OCI-LY1 (cell line): ENCODE results near the gene MRPL1.
"Not testable (repeated sequence)": the region's sequence is repeated elsewhere in the genome, so short reads cannot be mapped to it uniquely, and the experiment has no call there.

Experiments
- H2AFZ ChIP-seq: fragments of 200-600 bp; sonication (generic), shearing (Covaris generic); 2 replicates; pipeline ENCODE4 v1.6.0; 2014; ENCODE audit warnings: antibody characterized with exemption, mild to moderate bottlenecking, low read length
- H3F3A ChIP-seq: fragments of 200-600 bp; sonication (generic), shearing (Covaris generic); 2 replicates; pipeline ENCODE4 v1.6.0; 2014; ENCODE audit warnings: mild to moderate bottlenecking, antibody characterized with exemption, low read length, moderate library complexity; ENCODE audit not compliant: insufficient read depth
- H3K27ac ChIP-seq: fragments of 200-600 bp; sonication (generic); 2 replicates; pipeline ENCODE4 v1.5.1; 2014; ENCODE audit warnings: low read length, mixed run types, mild to moderate bottlenecking, low read depth; ENCODE audit not compliant: poor library complexity, severe bottlenecking
- H3K27me3 ChIP-seq: fragments of 200-600 bp; sonication (generic); 2 replicates; pipeline ENCODE4 v1.6.0; 2014; ENCODE audit warnings: antibody characterized with exemption, mild to moderate bottlenecking, low read length, moderate library complexity; ENCODE audit not compliant: insufficient read depth
- H3K36me3 ChIP-seq: fragments of 200-600 bp; sonication (generic); 2 replicates; pipeline ENCODE4 v1.6.1; 2014; ENCODE audit warnings: mild to moderate bottlenecking, antibody characterized with exemption, low read length, moderate library complexity, mixed read lengths; ENCODE audit not compliant: insufficient read depth
- H3K4me1 ChIP-seq: fragments of 200-600 bp; sonication (generic); 2 replicates; pipeline ENCODE4 v1.5.1; 2014; ENCODE audit warnings: mild to moderate bottlenecking, low read length, moderate library complexity; ENCODE audit not compliant: insufficient read depth, severe bottlenecking
- H3K4me2 ChIP-seq: fragments of 200-600 bp; sonication (generic), shearing (Covaris generic); 2 replicates; pipeline ENCODE4 v1.6.1; 2014; ENCODE audit warnings: low read length
- H3K4me3 ChIP-seq: fragments of 200-600 bp; sonication (generic); 2 replicates; pipeline ENCODE4 v1.5.1; 2014; ENCODE audit warnings: low read length, low read depth, mild to moderate bottlenecking, mixed read lengths; ENCODE audit not compliant: poor library complexity, severe bottlenecking
- H3K79me2 ChIP-seq: fragments of 200-600 bp; shearing (Covaris generic); 2 replicates; pipeline ENCODE4 v1.6.1; 2016; ENCODE audit warnings: mixed run types, low read length, mixed read lengths; ENCODE audit not compliant: insufficient read depth
- H3K9ac ChIP-seq: fragments of 200-600 bp; sonication (generic), shearing (Covaris generic); 2 replicates; pipeline ENCODE4 v1.6.1; 2014; ENCODE audit warnings: mild to moderate bottlenecking, low read length, mixed read lengths
- H3K9me2 ChIP-seq: fragments of 200-600 bp; sonication (generic), shearing (Covaris generic); 2 replicates; pipeline ENCODE4 v1.6.1; 2014; ENCODE audit warnings: low read depth, mild to moderate bottlenecking, low read length, mixed read lengths
- H3K9me3 ChIP-seq: fragments of 200-600 bp; shearing (Covaris generic); 2 replicates; pipeline ENCODE4 v1.6.1; 2014; ENCODE audit warnings: low read length, mixed read lengths
- H4K20me1 ChIP-seq: fragments of 200-600 bp; sonication (generic), shearing (Covaris generic); 2 replicates; pipeline ENCODE4 v1.6.0; 2016; ENCODE audit warnings: mild to moderate bottlenecking, low read length; ENCODE audit not compliant: insufficient read depth
- EZH2 ChIP-seq: fragments of 200-600 bp; sonication (generic), shearing (Covaris generic); IDR thresholded peaks from 2 replicates; pipeline ENCODE4 v1.8.0; 2017; ENCODE audit warnings: borderline replicate concordance, mixed run types, mild to moderate bottlenecking, antibody characterized with exemption, low read length, moderate library complexity, mixed read lengths
- TF ChIP-seq, protein P1 (sequence below): fragments of 200-600 bp; sonication (generic), shearing (Covaris generic); IDR thresholded peaks from 2 replicates; pipeline ENCODE4 v1.5.1; 2017; ENCODE audit warnings: mild to moderate bottlenecking, antibody characterized with exemption, low read length, moderate library complexity, mixed read lengths

The MRPL1 gene

DNA sequence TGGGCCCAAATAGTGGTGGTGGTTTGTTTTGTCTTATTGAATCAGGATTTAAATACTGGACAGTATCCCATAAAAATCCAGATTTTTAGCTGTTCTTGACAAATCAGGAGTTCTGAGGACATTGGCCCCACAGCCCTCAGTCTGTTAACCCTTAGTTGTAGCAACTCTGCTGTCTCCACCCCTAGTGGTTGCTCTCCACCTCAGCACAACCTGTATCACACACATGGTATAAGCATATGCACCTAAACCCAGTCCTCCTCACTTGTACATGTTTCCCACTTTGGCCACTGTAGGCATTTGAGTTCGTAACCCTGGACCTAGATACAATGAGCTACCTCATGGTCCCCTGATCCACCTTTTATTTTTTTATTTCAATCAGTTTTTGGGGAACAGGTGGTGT, 75.9 kb downstream of the MRPL1 start:
- Histone ChIP-seq H3F3A (no peaks in the 10 kb centered on the region), H3K9me2 (no peaks in the 10 kb centered on the region), H2AFZ (no peak overlapping the region), H3K4me1 (no peaks in the 10 kb centered on the region), H3K4me3 (no peak overlapping the region), H3K4me2 (no peak overlapping the region), H3K27ac (no peak overlapping the region), H3K79me2 (no peaks in the 10 kb centered on the region), H4K20me1 (no peaks in the 10 kb centered on the region), H3K36me3 (peaks cover 6% of the 10 kb centered on the region; the same call in 1 of the 2 replicates), H3K9me3 (no peaks in the 10 kb centered on the region), H3K9ac (no peak overlapping the region), H3K27me3 (no peaks in the 10 kb centered on the region)
- no peak for TF ChIP-seq EZH2
- TF ChIP-seq, protein P1, sequence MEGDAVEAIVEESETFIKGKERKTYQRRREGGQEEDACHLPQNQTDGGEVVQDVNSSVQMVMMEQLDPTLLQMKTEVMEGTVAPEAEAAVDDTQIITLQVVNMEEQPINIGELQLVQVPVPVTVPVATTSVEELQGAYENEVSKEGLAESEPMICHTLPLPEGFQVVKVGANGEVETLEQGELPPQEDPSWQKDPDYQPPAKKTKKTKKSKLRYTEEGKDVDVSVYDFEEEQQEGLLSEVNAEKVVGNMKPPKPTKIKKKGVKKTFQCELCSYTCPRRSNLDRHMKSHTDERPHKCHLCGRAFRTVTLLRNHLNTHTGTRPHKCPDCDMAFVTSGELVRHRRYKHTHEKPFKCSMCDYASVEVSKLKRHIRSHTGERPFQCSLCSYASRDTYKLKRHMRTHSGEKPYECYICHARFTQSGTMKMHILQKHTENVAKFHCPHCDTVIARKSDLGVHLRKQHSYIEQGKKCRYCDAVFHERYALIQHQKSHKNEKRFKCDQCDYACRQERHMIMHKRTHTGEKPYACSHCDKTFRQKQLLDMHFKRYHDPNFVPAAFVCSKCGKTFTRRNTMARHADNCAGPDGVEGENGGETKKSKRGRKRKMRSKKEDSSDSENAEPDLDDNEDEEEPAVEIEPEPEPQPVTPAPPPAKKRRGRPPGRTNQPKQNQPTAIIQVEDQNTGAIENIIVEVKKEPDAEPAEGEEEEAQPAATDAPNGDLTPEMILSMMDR: no peak

DNA sequence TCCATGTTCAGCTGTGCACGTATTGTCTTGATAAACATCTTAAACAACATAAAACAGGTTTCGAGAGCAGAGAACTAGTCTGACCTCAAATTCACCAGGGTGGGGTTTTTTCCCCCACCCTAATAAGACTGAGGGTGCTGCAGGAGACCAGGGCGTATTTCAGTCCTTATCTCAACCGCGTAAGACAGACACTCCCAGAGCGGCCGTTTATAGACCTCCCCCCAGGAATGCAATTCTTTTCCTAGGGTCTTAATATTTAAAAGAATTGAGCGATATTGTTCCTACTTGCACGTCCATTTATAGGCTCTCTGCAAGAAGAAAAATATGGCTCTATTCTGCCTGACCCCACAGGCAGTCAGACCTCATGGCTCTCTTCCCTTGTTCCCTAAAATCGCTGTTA, 83.3 kb downstream of the MRPL1 start:
- H3K27ac ChIP-seq, H3K27me3 ChIP-seq, H4K20me1 ChIP-seq, H2AFZ ChIP-seq, H3K4me1 ChIP-seq, H3K4me3 ChIP-seq, H3K9ac ChIP-seq, H3K4me2 ChIP-seq, H3K9me2 ChIP-seq, H3F3A ChIP-seq, H3K9me3 ChIP-seq, H3K79me2 ChIP-seq: not testable (repeated sequence)
- peaks cover 18% of the 10 kb centered on the region for H3K36me3 ChIP-seq

DNA sequence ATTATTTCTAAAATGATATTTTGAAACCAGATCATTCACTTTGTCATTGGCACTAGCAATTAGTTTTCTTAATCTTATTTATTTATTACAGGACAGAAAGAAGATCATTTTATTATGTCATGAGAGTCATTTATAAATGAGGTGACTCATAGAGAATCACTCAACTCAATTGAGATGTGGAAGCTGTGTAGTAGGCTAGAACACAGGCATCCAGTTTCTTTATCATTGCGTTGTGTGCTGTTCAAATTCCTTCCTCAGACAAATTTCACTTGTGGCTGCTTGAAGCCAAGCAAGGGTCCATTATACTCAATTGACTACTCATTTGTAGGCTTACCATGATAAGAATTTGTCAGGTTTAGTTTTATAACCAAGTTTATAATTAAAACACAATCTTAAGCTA, 87.6 kb downstream of the MRPL1 start:
- Histone ChIP-seq H3K9me2 (no peaks in the 10 kb centered on the region), H3K4me2 (no peak overlapping the region), H3K27me3 (no peaks in the 10 kb centered on the region), H2AFZ (no peak overlapping the region), H3K9me3 (0 out of 2 replicates have a peak, but pooled peaks cover 2% of the 10 kb centered on the region), H3F3A (no peaks in the 10 kb centered on the region), H3K27ac (no peak overlapping the region), H3K79me2 (no peaks in the 10 kb centered on the region), H3K4me3 (no peak overlapping the region), H4K20me1 (no peaks in the 10 kb centered on the region), H3K4me1 (no peaks in the 10 kb centered on the region), H3K9ac (no peak overlapping the region), H3K36me3 (peaks cover 35% of the 10 kb centered on the region)
- TF ChIP-seq, protein P1: no peak
- TF ChIP-seq EZH2: no peak

DNA sequence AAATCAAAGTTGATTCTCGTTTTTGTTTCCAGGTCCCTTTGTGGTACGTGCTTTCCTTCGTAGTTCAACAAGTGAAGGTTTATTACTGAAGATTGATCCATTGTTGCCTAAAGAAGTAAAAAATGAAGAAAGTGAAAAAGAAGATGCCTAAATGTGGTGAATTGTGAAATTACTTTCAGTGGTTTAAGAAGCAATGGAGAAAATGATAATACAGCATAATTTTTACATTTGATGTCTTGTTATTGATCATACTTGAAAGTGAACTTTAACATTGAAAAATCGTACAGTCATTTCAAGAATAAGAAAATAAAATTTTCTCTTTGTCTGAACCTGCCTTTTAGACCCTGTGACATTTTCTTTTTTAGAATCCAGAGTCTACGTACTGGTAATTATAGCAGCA, 89.8 kb downstream of the MRPL1 start:
- Histone ChIP-seq H3K4me2 (no peak overlapping the region), H3K4me3 (no peak overlapping the region), H4K20me1 (no peaks in the 10 kb centered on the region), H3K9me3 (no peaks in the 10 kb centered on the region), H3K36me3 (peaks cover 31% of the 10 kb centered on the region; the same call in 1 of the 2 replicates), H3K4me1 (no peaks in the 10 kb centered on the region), H3K9ac (no peak overlapping the region), H3F3A (no peaks in the 10 kb centered on the region), H3K27me3 (no peaks in the 10 kb centered on the region), H3K9me2 (no peaks in the 10 kb centered on the region), H2AFZ (no peak overlapping the region), H3K79me2 (no peaks in the 10 kb centered on the region), H3K27ac (no peak overlapping the region)
- TF ChIP-seq, protein P1: no peak
- TF ChIP-seq EZH2: no peak
